K562 (cell line): Measurements from ENCODE around the gene TIA1. TPM values are rescaled to one million over a fixed set of nuclear protein-coding genes. Genes with fewer than 3 reads are reported as not detected.

Experiments used
- ARNT ChIP-seq, 2 experiments: fragments of 450-650 bp; IDR thresholded peaks; 2 replicates each; pipeline ENCODE4 v1.6.1; 2016; ENCODE audit warnings: mild to moderate bottlenecking in 1 of 2
- DACH1 ChIP-seq: fragments of 450-650 bp; IDR thresholded peaks from 2 replicates; pipeline ENCODE4 v1.6.1; 2018; ENCODE audit not compliant: partially characterized antibody
- HLTF ChIP-seq: fragments of 450-650 bp; IDR thresholded peaks from 2 replicates; pipeline ENCODE4 v1.6.1; 2016
- KAT2B ChIP-seq: IDR thresholded peaks from one replicate; pipeline ENCODE4 v1.6.1; 2012; ENCODE audit warnings: low read depth, mild to moderate bottlenecking, control low read depth, inconsistent platforms, low read length, moderate library complexity
- MBD2 ChIP-seq: sonication (generic); IDR thresholded peaks from 2 replicates; pipeline ENCODE4 v1.6.1; 2016; ENCODE audit warnings: low read depth, borderline replicate concordance
- MYNN ChIP-seq, 2 experiments: sonication (generic); formaldehyde crosslinking in 1 of 2; IDR thresholded peaks; 2 replicates each; pipeline versions ENCODE4 v1.5.0 to v1.6.1; 2016 to 2020; ENCODE audit warnings: antibody characterized with exemption in 1 of 2, missing genetic modification reagents in 1 of 2
- PHF21A ChIP-seq: fragments of 450-650 bp; IDR thresholded peaks from 2 replicates; pipeline ENCODE4 v1.6.1; 2017; ENCODE audit warnings: low read depth, borderline replicate concordance
- POLR2G ChIP-seq: fragments of 200-400 bp; formaldehyde crosslinking; IDR thresholded peaks from 2 replicates; pipeline ENCODE4 v1.6.1; 2017; ENCODE audit warnings: low read depth, mild to moderate bottlenecking, antibody characterized with exemption, low read length, moderate library complexity
- RBM25 ChIP-seq: fragments of 200-400 bp; formaldehyde crosslinking; IDR thresholded peaks from 2 replicates; pipeline ENCODE4 v1.6.1; 2018; ENCODE audit warnings: low read length, low read depth, moderate library complexity; ENCODE audit not compliant: severe bottlenecking
- SMARCC2 ChIP-seq: fragments of 450-650 bp; IDR thresholded peaks from 2 replicates; pipeline ENCODE4 v1.6.1; 2017; ENCODE audit warnings: antibody characterized with exemption, moderate library complexity, mild to moderate bottlenecking, low read depth
- SRSF1 ChIP-seq: fragments of 200-400 bp; formaldehyde crosslinking; IDR thresholded peaks from 2 replicates; pipeline ENCODE4 v1.6.1; 2017; ENCODE audit warnings: mild to moderate bottlenecking, low read depth, low read length, moderate library complexity
- STAT5B ChIP-seq: fragments of 250-450 bp; sonication (Bioruptor Pico); IDR thresholded peaks from 2 replicates; pipeline ENCODE4 v1.8.0; 2021; ENCODE audit warnings: mild to moderate bottlenecking, inconsistent platforms
- ZNF253 ChIP-seq: fragments of 250-450 bp; sonication (Bioruptor Pico); conservative IDR thresholded peaks from 2 replicates; pipeline ENCODE4 v1.6.1; 2021; ENCODE audit warnings: mild to moderate bottlenecking
- ZNF395 ChIP-seq: fragments of 200-800 bp; sonication (Bioruptor generic); IDR thresholded peaks from 2 replicates; pipeline ENCODE4 v1.6.1; 2017; ENCODE audit warnings: missing genetic modification characterization, missing compliant biosample characterization
- ZNF431 ChIP-seq: sonication (generic); formaldehyde crosslinking; IDR thresholded peaks from 2 replicates; pipeline ENCODE4 v1.8.0; 2022; ENCODE audit warnings: mild to moderate bottlenecking, missing genetic modification reagents
- ZNF511 ChIP-seq: sonication (generic); formaldehyde crosslinking; IDR thresholded peaks from 2 replicates; pipeline ENCODE4 v1.8.0; 2022; ENCODE audit warnings: mild to moderate bottlenecking, missing genetic modification reagents
- polyA plus RNA-seq, 8 experiments: library from polyadenylated mRNA; depleted of rRNA in 4 of 8; stranded (reverse) in 5 of 8; unstranded in 3 of 8; fragments of >200 nt; fragmentation: Nextera tagmentation in 2 of 8; fragmentation: Illumina TruSeq in 1 of 8; extraction: Ambion mirVana in 2 of 8; extraction: Trizol in 1 of 8; gene quantifications; 2 replicates each; pipeline versions ENCODE4 v1.2.1 to v1.2.3, GENCODE V29; 2011 to 2014; ENCODE audit warnings: inconsistent platforms in 1 of 8, missing spikeins in 1 of 8
- total RNA-seq, 7 experiments: library from RNA; depleted of rRNA in 6 of 7; stranded (reverse); fragments of >200 nt in 6 of 7; fragmentation: Illumina TruSeq in 2 of 7; extraction: Trizol in 2 of 7; gene quantifications; 2 replicates each; pipeline versions ENCODE4 v1.2.1 to v1.2.3, GENCODE V29; 2011 to 2021; ENCODE audit warnings: low replicate concordance in 1 of 7
- TF ChIP-seq, protein P1 (sequence below): fragments of 450-650 bp; IDR thresholded peaks from 2 replicates; pipeline ENCODE4 v1.6.1; 2018; ENCODE audit warnings: mild to moderate bottlenecking, low read depth; ENCODE audit not compliant: partially characterized antibody
- TF ChIP-seq, protein P2 (sequence below): IDR thresholded peaks from 3 replicates; pipeline ENCODE4 v1.6.1; 2011; ENCODE audit warnings: borderline replicate concordance, mild to moderate bottlenecking; ENCODE audit not compliant: insufficient read length, insufficient read depth
- TF ChIP-seq, protein P3 (sequence below): fragments of 450-650 bp; formaldehyde crosslinking; IDR thresholded peaks from 2 replicates; pipeline ENCODE4 v1.4.0; 2022; ENCODE audit warnings: mild to moderate bottlenecking, moderate library complexity
- TF ChIP-seq, protein P4 (sequence below): fragments of 250-450 bp; sonication (Bioruptor Pico); IDR thresholded peaks from 2 replicates; pipeline ENCODE4 v1.8.0; 2021; ENCODE audit warnings: moderate library complexity, mild to moderate bottlenecking, inconsistent platforms

The TIA1 gene
- total and polyA plus RNA-seq, 9 of the 15 experiments (the other 6 are each of a cell fraction or from before 2014, with no cell fraction given): 25.3 to 129 (median 79.6) TPM

DNA sequence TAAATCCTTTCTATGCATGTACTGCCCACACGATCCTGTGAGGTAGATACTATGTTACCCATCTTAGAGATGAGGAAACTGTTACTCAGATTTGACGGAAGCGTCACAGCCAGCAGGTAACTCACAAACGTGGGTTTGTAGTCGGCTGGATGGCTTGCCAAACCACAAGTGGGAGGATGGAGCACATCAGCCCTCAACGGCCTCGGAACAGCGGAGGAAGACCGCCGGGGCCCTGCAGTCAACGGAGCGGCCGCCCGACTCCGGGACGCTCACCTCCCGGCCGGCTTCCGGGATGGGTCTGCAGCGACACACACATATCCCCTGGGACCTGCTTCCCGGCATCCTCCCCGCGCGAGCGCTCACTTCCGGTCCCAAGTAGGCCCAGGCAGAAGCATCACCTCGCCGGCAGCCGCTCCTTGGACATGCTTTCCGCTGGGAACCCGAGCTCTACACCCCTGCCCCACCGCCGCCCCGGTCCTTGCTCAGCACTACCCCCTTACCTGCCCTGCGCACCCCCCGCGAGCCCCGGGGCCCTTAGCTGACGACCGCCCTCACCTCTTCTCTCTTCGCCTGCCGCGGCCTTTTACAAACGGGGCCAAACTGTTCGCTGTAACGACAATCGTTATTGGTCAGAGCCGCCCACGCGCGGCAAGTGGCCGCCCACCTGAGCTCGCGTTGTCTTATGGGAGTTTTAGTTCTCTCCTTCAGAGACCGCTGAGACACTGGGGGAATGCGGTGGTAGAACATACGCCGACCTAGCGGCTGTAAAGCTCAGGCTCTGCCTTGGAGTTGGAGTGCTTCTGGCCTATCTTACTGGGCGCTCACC is 57.8 kb downstream of the TIA1 start, which contains the start of gene C2orf42 (continued):
- TF ChIP-seq DACH1 (no peak), ZNF253 (CRISPR knock-in tag) (no peak), RBM25 (peak; percentile 94), KAT2B (no peak), HLTF (0 out of 2 replicates have a peak, but pooled peaks have one; percentile 2), ZNF431 (CRISPR knock-in tag) (no peak), ARNT (IDR thresholded peaks at IDR 0.05) (no peak), MYNN (IDR thresholded peaks at IDR 0.05) (no peak), MYNN (CRISPR knock-in tag; IDR thresholded peaks at IDR 0.05) (no peak), ZNF395 (CRISPR knock-in tag) (peak; percentile 88), STAT5B (CRISPR knock-in tag) (no peak), SMARCC2 (0 out of 2 replicates have a peak, but pooled peaks have one; percentile 25), ZNF511 (CRISPR knock-in tag) (peak; percentile 47; the same call in 1 of the 2 replicates), PHF21A (0 out of 2 replicates have a peak, but pooled peaks have one; percentile 33), MBD2 (peak; percentile 97), POLR2G (peak; percentile 98), SRSF1 (no peak)
- TF ChIP-seq, protein P1, sequence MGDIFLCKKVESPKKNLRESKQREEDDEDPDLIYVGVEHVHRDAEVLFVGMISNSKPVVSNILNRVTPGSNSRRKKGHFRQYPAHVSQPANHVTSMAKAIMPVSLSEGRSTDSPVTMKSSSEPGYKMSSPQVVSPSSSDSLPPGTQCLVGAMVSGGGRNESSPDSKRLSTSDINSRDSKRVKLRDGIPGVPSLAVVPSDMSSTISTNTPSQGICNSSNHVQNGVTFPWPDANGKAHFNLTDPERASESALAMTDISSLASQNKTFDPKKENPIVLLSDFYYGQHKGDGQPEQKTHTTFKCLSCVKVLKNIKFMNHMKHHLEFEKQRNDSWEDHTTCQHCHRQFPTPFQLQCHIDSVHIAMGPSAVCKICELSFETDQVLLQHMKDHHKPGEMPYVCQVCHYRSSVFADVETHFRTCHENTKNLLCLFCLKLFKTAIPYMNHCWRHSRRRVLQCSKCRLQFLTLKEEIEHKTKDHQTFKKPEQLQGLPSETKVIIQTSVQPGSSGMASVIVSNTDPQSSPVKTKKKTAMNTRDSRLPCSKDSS: no peak
- TF ChIP-seq, protein P2, sequence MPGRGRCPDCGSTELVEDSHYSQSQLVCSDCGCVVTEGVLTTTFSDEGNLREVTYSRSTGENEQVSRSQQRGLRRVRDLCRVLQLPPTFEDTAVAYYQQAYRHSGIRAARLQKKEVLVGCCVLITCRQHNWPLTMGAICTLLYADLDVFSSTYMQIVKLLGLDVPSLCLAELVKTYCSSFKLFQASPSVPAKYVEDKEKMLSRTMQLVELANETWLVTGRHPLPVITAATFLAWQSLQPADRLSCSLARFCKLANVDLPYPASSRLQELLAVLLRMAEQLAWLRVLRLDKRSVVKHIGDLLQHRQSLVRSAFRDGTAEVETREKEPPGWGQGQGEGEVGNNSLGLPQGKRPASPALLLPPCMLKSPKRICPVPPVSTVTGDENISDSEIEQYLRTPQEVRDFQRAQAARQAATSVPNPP: no peak
- TF ChIP-seq, protein P3, sequence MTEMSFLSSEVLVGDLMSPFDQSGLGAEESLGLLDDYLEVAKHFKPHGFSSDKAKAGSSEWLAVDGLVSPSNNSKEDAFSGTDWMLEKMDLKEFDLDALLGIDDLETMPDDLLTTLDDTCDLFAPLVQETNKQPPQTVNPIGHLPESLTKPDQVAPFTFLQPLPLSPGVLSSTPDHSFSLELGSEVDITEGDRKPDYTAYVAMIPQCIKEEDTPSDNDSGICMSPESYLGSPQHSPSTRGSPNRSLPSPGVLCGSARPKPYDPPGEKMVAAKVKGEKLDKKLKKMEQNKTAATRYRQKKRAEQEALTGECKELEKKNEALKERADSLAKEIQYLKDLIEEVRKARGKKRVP (CRISPR knock-in tag): no peak
- TF ChIP-seq, protein P4, sequence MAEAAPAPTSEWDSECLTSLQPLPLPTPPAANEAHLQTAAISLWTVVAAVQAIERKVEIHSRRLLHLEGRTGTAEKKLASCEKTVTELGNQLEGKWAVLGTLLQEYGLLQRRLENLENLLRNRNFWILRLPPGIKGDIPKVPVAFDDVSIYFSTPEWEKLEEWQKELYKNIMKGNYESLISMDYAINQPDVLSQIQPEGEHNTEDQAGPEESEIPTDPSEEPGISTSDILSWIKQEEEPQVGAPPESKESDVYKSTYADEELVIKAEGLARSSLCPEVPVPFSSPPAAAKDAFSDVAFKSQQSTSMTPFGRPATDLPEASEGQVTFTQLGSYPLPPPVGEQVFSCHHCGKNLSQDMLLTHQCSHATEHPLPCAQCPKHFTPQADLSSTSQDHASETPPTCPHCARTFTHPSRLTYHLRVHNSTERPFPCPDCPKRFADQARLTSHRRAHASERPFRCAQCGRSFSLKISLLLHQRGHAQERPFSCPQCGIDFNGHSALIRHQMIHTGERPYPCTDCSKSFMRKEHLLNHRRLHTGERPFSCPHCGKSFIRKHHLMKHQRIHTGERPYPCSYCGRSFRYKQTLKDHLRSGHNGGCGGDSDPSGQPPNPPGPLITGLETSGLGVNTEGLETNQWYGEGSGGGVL (CRISPR knock-in tag): no peak
